Natural killer cell (primary cell): ENCODE results near the gene GLUD2. TPM values are rescaled to one million over a fixed set of nuclear protein-coding genes. Genes with fewer than 3 reads are reported as not detected.

Source experiments
- ATAC-seq, 3 donors: fragments of 150-1000 bp in 2 of 3; fragments of 200-7000 bp in 1 of 3; cut with Tn5 transposase; 1 replicate in 1 of 3; 2 replicates in 2 of 3; pipeline ENCODE4 v1.10.0; 2021; ENCODE audit warnings: mild to moderate bottlenecking in 2 of 3, moderate library complexity in 2 of 3
- DNase-seq, 2 donors: peaks; one replicate each; pipeline versions ENCODE4 v3.0.0 to v3.0.0-alpha.2; 2013 to 2021; ENCODE audit warnings: mixed read lengths in 1 of 2
- H3K27ac ChIP-seq: one replicate; pipeline ENCODE4 v1.5.1; 2013; ENCODE audit warnings: mild to moderate bottlenecking, low read length
- H3K27me3 ChIP-seq: one replicate; pipeline ENCODE4 v1.6.1; 2013; ENCODE audit warnings: low read length; ENCODE audit not compliant: control insufficient read depth, insufficient read depth
- H3K36me3 ChIP-seq: one replicate; pipeline ENCODE4 v1.6.1; 2013; ENCODE audit warnings: low read length; ENCODE audit not compliant: control insufficient read depth, insufficient read depth
- H3K4me1 ChIP-seq: one replicate; pipeline ENCODE4 v1.6.1; 2013; ENCODE audit warnings: low read length; ENCODE audit not compliant: control insufficient read depth, insufficient read depth
- H3K4me3 ChIP-seq: one replicate; pipeline ENCODE4 v1.5.1; 2013; ENCODE audit warnings: low read length
- H3K9me3 ChIP-seq: one replicate; pipeline ENCODE4 v1.6.1; 2013; ENCODE audit warnings: low read length; ENCODE audit not compliant: control insufficient read depth, insufficient read depth
- H3K27ac Mint-ChIP-seq, 2 donors: one replicate each; pipeline ENCODE4 v1.8.0; 2022; ENCODE audit warnings: mild to moderate bottlenecking in 2 of 2, mixed read lengths in 2 of 2, moderate library complexity in 1 of 2
- H3K27me3 Mint-ChIP-seq, 2 donors: one replicate each; pipeline ENCODE4 v1.8.0; 2022; ENCODE audit warnings: low read depth in 2 of 2, mixed read lengths in 2 of 2
- H3K36me3 Mint-ChIP-seq: one replicate; pipeline ENCODE4 v1.8.0; 2022; ENCODE audit warnings: mixed read lengths
- H3K4me1 Mint-ChIP-seq, 2 donors: one replicate each; pipeline ENCODE4 v1.8.0; 2022; ENCODE audit warnings: mixed read lengths in 2 of 2
- H3K4me3 Mint-ChIP-seq: one replicate; pipeline ENCODE4 v1.8.0; 2022; ENCODE audit warnings: mild to moderate bottlenecking, moderate library complexity, mixed read lengths
- H3K9me3 Mint-ChIP-seq, 2 donors: one replicate each; pipeline ENCODE4 v1.8.0; 2022; ENCODE audit warnings: mixed read lengths in 2 of 2
- WGBS: methylation state at CpG from one replicate; pipeline ENCODE4 v1.1.7; 2013; ENCODE audit warnings: missing lambda C conversion rate; ENCODE audit not compliant: insufficient coverage; 5-methylcytosine and 5-hydroxymethylcytosine counted together
- intact Hi-C: fragments of 100-400 bp; cut with micrococcal nuclease; formaldehyde crosslinking; loops from one replicate; pipeline ENCODE4 v1.14.2; 2022
- total RNA-seq, 4 donors: library from RNA; stranded (reverse); fragments of 120-200 nt in 1 of 4; gene quantifications; one replicate each; pipeline versions ENCODE4 v1.2.3 to v1.2.4, GENCODE V29; 2013 to 2022
- TF ChIP-seq, protein P1 (sequence below): fragments of 200-600 bp; IDR thresholded peaks from one replicate; pipeline ENCODE4 v1.8.0; 2022; ENCODE audit warnings: antibody characterized with exemption

GLUD2 gene
- total RNA-seq, 3 donors from 2014 or later (not counting 1 experiment from before 2014, with no cell fraction given), result 0.16 TPM; not detected in 2

DNA sequence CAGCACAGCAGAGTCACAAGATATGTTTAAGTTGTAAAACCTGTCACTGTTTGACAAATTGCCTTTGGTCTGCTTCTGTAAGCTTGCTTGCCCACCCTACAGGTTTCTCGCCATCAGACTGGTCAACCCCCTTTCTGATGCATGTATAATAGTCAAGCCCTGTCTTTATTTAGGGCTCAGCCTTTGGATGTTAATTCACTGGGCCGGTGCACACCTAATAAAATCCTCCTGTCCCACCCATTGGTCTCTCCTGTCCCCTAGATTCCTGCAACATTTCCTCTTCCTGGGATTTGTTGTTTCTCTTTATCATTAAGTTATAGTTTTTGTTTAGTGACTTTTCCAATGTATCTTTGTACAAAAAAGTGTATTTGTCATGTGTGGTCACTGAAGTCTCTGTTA is 38.2 kb downstream of the GLUD2 start:
- H3K9me3 Mint-ChIP-seq, result no peaks in the 10 kb centered on the region
- Histone ChIP-seq H3K27ac (no peak overlapping the region), H3K4me1 (no peaks in the 10 kb centered on the region), H3K4me3 (no peak overlapping the region), H3K9me3 (no peaks in the 10 kb centered on the region), H3K36me3 (no peaks in the 10 kb centered on the region), H3K27me3 (no peaks in the 10 kb centered on the region)
- no peak overlapping the region for H3K4me3 Mint-ChIP-seq
- H3K27me3 Mint-ChIP-seq, result peaks cover 0 to 2% of the 10 kb centered on the region in 2 donors
- TF ChIP-seq, protein P1, sequence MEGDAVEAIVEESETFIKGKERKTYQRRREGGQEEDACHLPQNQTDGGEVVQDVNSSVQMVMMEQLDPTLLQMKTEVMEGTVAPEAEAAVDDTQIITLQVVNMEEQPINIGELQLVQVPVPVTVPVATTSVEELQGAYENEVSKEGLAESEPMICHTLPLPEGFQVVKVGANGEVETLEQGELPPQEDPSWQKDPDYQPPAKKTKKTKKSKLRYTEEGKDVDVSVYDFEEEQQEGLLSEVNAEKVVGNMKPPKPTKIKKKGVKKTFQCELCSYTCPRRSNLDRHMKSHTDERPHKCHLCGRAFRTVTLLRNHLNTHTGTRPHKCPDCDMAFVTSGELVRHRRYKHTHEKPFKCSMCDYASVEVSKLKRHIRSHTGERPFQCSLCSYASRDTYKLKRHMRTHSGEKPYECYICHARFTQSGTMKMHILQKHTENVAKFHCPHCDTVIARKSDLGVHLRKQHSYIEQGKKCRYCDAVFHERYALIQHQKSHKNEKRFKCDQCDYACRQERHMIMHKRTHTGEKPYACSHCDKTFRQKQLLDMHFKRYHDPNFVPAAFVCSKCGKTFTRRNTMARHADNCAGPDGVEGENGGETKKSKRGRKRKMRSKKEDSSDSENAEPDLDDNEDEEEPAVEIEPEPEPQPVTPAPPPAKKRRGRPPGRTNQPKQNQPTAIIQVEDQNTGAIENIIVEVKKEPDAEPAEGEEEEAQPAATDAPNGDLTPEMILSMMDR, result no peak
- 90% methylated on average over 1 of the region's 2 CpGs for WGBS
- no peak overlapping the region for H3K27ac Mint-ChIP-seq
- ATAC-seq (no peak), DNase-seq (no peak)
- H3K4me1 Mint-ChIP-seq, result no peaks in the 10 kb centered on the region
- intact Hi-C loops, result no loop called here
- H3K36me3 Mint-ChIP-seq, result no peaks in the 10 kb centered on the region

DNA sequence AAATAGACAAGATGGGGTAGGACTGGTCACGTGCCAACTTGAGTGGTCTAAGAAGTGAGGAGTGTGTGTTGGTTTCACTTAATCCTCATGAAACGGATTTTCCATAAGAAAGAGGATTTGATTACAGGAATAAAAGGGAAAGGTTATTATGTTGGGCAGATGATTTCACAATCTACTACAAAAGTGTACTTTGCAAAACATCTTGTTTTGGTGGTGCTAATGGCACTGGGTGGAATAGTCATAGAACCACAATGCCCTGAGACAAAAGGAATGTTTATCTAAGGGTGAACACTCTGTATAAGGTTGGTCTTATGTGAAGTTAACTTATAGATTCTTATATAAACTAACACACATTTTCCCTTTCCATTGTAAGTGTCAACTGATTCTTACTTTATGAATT is 45.6 kb downstream of the GLUD2 start:
- TF ChIP-seq, protein P1, result no peak
- H3K4me3 Mint-ChIP-seq, result no peak overlapping the region
- intact Hi-C loops, result no loop called here
- WGBS, result 63% methylated on average over 1 of the region's 2 CpGs
- Histone ChIP-seq H3K4me3 (no peak overlapping the region), H3K27me3 (no peaks in the 10 kb centered on the region), H3K4me1 (no peaks in the 10 kb centered on the region), H3K27ac (no peak overlapping the region), H3K36me3 (no peaks in the 10 kb centered on the region), H3K9me3 (no peaks in the 10 kb centered on the region)
- no peaks in the 10 kb centered on the region for H3K9me3 Mint-ChIP-seq
- ATAC-seq (no peak), DNase-seq (no peak)
- H3K27ac Mint-ChIP-seq, result no peak overlapping the region
- H3K27me3 Mint-ChIP-seq, result peaks cover 0 to 2% of the 10 kb centered on the region in 2 donors
- H3K36me3 Mint-ChIP-seq, result no peaks in the 10 kb centered on the region
- H3K4me1 Mint-ChIP-seq, result no peaks in the 10 kb centered on the region

Other genes starting within 250 kb of the GLUD2 start
- gene CT47B1, start 171.7 kb upstream of the GLUD2 start, total RNA-seq, result not detected
- not detected for gene CT47A11, start 110.5 kb upstream of the GLUD2 start, total RNA-seq
- not detected for gene CT47A10, start 105.6 kb upstream of the GLUD2 start, total RNA-seq
- gene CT47A9, start 100.7 kb upstream of the GLUD2 start, total RNA-seq, result not detected
- gene CT47A8, start 95.9 kb upstream of the GLUD2 start, total RNA-seq, result not detected
- gene CT47A7, start 91.0 kb upstream of the GLUD2 start, total RNA-seq, result not detected
- gene CT47A6, start 86.1 kb upstream of the GLUD2 start, total RNA-seq, result not detected
- gene CT47A5, start 81.3 kb upstream of the GLUD2 start, total RNA-seq, result not detected
- gene CT47A4, start 76.4 kb upstream of the GLUD2 start, total RNA-seq, result not detected
- gene CT47A3, start 71.5 kb upstream of the GLUD2 start, total RNA-seq, result not detected
- gene CT47A2, start 66.7 kb upstream of the GLUD2 start, total RNA-seq, result not detected
- not detected for gene CT47A1, start 61.9 kb upstream of the GLUD2 start, total RNA-seq